Measurements from ENCODE around the gene YIPF2.
A peak's percentile ranks its signal among the peaks of the same experiment; 100 is the strongest.

GRCh38 chr19:10936661-10937084 lies 8.2 kb upstream of the YIPF2 start:
- TF ChIP-seq CTCF (conservative IDR thresholded peaks at IDR 0.05; ENCODE audit: low read depth, low read length) (peak; percentile 73), EZH2phosphoT487 (IDR thresholded peaks at IDR 0.05; ENCODE audit: borderline replicate concordance, low read length) (no peak)

Measured in PC-3 (cell line).